Endothelial cell (in vitro differentiated cells): ENCODE measurements around the gene EGR1. TPM values are rescaled to one million over a fixed set of nuclear protein-coding genes. Genes with fewer than 3 reads are reported as not detected.

Experiments used
- DNase-seq: peaks from one replicate; pipeline ENCODE4 v3.0.0; 2021; ENCODE audit warnings: low spot score
- H3K27ac Mint-ChIP-seq: one replicate; pipeline ENCODE4 v1.8.0; 2021; ENCODE audit warnings: mixed read lengths, inconsistent platforms; ENCODE audit not compliant: unreplicated experiment
- H3K27me3 Mint-ChIP-seq: one replicate; pipeline ENCODE4 v1.8.0; 2021; ENCODE audit warnings: mild to moderate bottlenecking, moderate library complexity, mixed read lengths, inconsistent platforms; ENCODE audit not compliant: unreplicated experiment
- H3K36me3 Mint-ChIP-seq: one replicate; pipeline ENCODE4 v1.8.0; 2021; ENCODE audit warnings: mild to moderate bottlenecking, low read depth, mixed read lengths, inconsistent platforms; ENCODE audit not compliant: unreplicated experiment
- H3K4me1 Mint-ChIP-seq: one replicate; pipeline ENCODE4 v1.8.0; 2021; ENCODE audit warnings: mild to moderate bottlenecking, mixed read lengths, inconsistent platforms; ENCODE audit not compliant: unreplicated experiment
- H3K4me3 Mint-ChIP-seq: one replicate; pipeline ENCODE4 v1.8.0; 2021; ENCODE audit warnings: mild to moderate bottlenecking, mixed read lengths, inconsistent platforms; ENCODE audit not compliant: unreplicated experiment
- H3K9me3 Mint-ChIP-seq: one replicate; pipeline ENCODE4 v1.8.0; 2021; ENCODE audit warnings: mixed read lengths, inconsistent platforms; ENCODE audit not compliant: unreplicated experiment
- CTCF ChIP-seq: fragments of 200-600 bp; sonication (generic); IDR thresholded peaks from one replicate; pipeline ENCODE4 v1.5.0; 2021; ENCODE audit warnings: antibody characterized with exemption; ENCODE audit not compliant: unreplicated experiment
- total RNA-seq: library from RNA; stranded (reverse); fragmentation: NEBNext Ultra II Directional; extraction: Animal tissue kit (Norgen Biotek cat#: 25700); gene quantifications from one replicate; pipeline ENCODE4 v1.2.1, GENCODE V29; 2021; ENCODE audit not compliant: unreplicated experiment

EGR1 gene
- total RNA-seq, 1 donor from 2014 or later: 2.1 TPM

DNA sequence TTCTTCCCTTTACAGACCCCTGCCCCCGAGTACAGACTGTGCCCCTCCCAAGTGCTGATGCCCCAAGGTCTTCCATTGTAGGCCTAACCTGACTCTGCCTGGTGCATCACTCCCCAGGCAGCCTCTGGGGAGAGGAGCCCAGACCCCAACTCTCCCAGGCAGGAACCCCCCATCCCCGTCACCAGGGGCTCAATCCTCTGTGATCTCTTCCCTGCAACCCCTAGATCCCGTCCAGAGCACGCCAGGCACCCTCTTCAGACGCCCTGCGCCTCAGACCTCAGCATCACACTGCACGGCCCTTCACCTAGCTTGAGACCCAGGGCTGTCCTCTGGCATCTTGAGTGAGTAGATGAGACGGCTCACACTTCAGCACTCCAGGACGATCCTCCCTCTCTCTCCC, 6.4 kb upstream of the EGR1 start:
- no peak for DNase-seq
- Mint-ChIP-seq H3K4me3 (no peak overlapping the region), H3K27me3 (peaks cover 16% of the 10 kb centered on the region), H3K9me3 (no peaks in the 10 kb centered on the region), H3K36me3 (peaks cover 4% of the 10 kb centered on the region), H3K4me1 (peaks cover 6% of the 10 kb centered on the region), H3K27ac (no peak overlapping the region)
- no peak for TF ChIP-seq CTCF

DNA sequence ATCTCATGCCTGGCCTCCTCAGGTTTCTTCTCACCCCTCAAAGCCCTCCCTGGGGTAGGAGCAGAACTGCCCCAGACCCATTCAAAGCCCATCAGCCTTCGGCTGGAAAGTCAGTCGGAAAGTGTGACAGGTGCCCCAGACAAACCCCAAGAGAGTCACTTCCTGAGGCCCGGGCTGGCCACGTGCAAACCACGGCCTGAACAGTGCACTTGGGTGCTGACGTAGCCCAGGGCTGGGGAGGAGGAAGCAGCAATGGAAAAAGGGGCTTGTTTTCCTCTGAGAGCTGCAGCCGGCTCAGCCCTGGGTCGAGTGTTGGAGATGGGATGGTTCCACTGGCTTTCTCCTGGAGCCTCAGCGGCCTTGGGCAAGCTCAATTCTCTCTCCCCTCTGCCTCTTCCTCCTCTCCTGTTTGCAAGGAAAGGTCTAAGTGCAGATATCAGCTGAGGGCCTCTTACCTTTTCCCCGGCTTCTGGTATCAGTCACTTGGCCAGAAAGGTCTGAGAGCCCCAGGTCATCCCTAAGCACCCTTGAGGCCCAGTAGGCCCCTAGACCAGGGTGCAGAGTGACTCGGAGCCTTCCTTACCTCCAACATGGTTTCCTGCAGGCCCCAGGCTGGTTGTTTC, 5.9 kb upstream of the EGR1 start:
- Mint-ChIP-seq H3K27me3 (peaks cover 16% of the 10 kb centered on the region), H3K4me3 (no peak overlapping the region), H3K4me1 (peaks cover 6% of the 10 kb centered on the region), H3K27ac (no peak overlapping the region), H3K36me3 (peaks cover 4% of the 10 kb centered on the region), H3K9me3 (no peaks in the 10 kb centered on the region)
- no peak for DNase-seq
- no peak for TF ChIP-seq CTCF

DNA sequence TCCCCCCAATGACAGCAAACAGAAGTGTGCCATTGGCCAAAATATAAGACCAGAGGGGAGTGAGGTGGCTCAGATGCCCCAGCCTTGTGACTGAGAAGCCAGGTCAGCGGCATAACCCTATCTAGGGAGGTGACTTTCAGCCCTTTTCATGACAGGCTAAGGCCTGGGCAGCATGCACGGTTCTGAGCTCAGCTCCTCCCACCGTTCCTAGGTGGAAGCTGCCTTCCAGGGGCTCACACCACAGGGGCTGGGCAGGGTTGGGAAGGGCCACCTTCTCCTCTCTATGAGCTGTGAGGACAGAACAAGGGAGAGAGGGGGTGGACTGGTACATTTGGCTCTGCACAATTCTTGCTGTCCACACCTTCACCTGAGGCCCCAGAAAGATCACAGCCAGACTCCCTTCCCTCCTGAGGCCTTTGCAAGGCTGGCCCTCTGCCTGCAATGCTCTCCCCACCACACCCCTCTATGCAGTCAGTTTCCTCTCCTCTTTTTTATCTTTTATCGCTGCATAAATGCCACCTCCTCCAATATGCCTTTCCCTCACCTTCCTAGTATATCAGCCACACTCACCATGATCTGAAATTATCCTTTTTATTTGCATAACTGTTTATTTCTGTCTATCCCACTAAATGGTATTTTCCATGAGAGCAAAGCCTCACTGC, 5.1 kb upstream of the EGR1 start:
- no peak overlapping the region for H3K4me3 Mint-ChIP-seq
- H3K27ac Mint-ChIP-seq: no peak overlapping the region
- H3K9me3 Mint-ChIP-seq: no peaks in the 10 kb centered on the region
- H3K36me3 Mint-ChIP-seq: peaks cover 4% of the 10 kb centered on the region
- no peak for TF ChIP-seq CTCF
- no peak for DNase-seq
- H3K27me3 Mint-ChIP-seq: peaks cover 12% of the 10 kb centered on the region
- peaks cover 6% of the 10 kb centered on the region for H3K4me1 Mint-ChIP-seq

GRCh38 chr5:138461343-138462125, 3.7 kb upstream of the EGR1 start:
- no peak for DNase-seq
- Mint-ChIP-seq H3K27me3 (peaks cover 10% of the 10 kb centered on the region), H3K4me1 (peaks cover 6% of the 10 kb centered on the region)

More at GRCh38 chr5:138461343-138462125, 3.7 kb upstream of the EGR1 start:
- Mint-ChIP-seq H3K36me3 (peaks cover 4% of the 10 kb centered on the region), H3K27ac (no peak overlapping the region), H3K9me3 (no peaks in the 10 kb centered on the region), H3K4me3 (no peak overlapping the region)
- TF ChIP-seq CTCF: no peak
